Measurements from ENCODE around the gene SMIM11.

DNA sequence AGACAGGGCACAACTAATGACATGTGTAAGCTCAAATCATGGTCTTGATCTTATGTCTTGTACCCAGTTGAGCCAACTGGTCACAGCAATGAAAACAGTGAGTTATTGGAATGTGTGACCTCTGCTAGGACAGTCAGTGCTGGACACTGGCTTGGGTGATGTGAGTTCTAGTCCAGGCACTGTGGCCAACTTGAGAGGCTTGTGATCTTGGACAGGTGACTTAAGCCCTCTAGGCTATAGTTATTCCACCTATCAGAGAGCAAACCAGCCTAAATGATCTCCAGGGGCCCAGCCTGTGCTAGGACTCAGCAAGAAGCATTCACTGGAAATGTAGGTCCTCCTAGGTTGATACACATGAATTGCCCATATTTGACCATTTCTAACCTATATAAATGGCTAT lies 10.4 kb upstream of the SMIM11 start:
- TF ChIP-seq, protein P1, sequence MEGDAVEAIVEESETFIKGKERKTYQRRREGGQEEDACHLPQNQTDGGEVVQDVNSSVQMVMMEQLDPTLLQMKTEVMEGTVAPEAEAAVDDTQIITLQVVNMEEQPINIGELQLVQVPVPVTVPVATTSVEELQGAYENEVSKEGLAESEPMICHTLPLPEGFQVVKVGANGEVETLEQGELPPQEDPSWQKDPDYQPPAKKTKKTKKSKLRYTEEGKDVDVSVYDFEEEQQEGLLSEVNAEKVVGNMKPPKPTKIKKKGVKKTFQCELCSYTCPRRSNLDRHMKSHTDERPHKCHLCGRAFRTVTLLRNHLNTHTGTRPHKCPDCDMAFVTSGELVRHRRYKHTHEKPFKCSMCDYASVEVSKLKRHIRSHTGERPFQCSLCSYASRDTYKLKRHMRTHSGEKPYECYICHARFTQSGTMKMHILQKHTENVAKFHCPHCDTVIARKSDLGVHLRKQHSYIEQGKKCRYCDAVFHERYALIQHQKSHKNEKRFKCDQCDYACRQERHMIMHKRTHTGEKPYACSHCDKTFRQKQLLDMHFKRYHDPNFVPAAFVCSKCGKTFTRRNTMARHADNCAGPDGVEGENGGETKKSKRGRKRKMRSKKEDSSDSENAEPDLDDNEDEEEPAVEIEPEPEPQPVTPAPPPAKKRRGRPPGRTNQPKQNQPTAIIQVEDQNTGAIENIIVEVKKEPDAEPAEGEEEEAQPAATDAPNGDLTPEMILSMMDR (conservative IDR thresholded peaks at IDR 0.05; ENCODE audit: low read depth, low read length): no peak
- TF ChIP-seq RCOR1 (IDR thresholded peaks at IDR 0.05; ENCODE audit: insufficient replicate concordance, low read length) (no peak), SMC3 (IDR thresholded peaks at IDR 0.05; ENCODE audit: low read depth, low read length) (no peak), CEBPB (IDR thresholded peaks at IDR 0.05; ENCODE audit: low read depth, low read length) (no peak), BHLHE40 (IDR thresholded peaks at IDR 0.05; ENCODE audit: low read depth, low read length) (no peak), POLR2A (IDR thresholded peaks at IDR 0.05; ENCODE audit: low read depth, low read length) (no peak), USF2 (IDR thresholded peaks at IDR 0.05; ENCODE audit: low read depth, low read length) (no peak), RAD21 (IDR thresholded peaks at IDR 0.05; ENCODE audit: low read length) (no peak), RFX5 (IDR thresholded peaks at IDR 0.05; ENCODE audit: low read depth, low read length) (no peak), MXI1 (IDR thresholded peaks at IDR 0.05; ENCODE audit: borderline replicate concordance, low read depth, low read length) (no peak), MAFK (IDR thresholded peaks at IDR 0.05; ENCODE audit: low read depth, low read length) (no peak), MAZ (IDR thresholded peaks at IDR 0.05; ENCODE audit: borderline replicate concordance, low read depth, low read length) (no peak)
- TF ChIP-seq, protein P2, sequence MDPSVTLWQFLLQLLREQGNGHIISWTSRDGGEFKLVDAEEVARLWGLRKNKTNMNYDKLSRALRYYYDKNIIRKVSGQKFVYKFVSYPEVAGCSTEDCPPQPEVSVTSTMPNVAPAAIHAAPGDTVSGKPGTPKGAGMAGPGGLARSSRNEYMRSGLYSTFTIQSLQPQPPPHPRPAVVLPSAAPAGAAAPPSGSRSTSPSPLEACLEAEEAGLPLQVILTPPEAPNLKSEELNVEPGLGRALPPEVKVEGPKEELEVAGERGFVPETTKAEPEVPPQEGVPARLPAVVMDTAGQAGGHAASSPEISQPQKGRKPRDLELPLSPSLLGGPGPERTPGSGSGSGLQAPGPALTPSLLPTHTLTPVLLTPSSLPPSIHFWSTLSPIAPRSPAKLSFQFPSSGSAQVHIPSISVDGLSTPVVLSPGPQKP (IDR thresholded peaks at IDR 0.05; ENCODE audit: borderline replicate concordance, low read depth, low read length): no peak

Data from IMR-90 (cell line).